Activated CD4-positive, alpha-beta T cell treated with anti-CD3 and anti-CD28 coated beads, Interleukin-2, amount 10 ng/mL, durations not matched to agents 7 days and 5 days (primary cell): ENCODE measurements around the gene ELMO2. TPM values are rescaled to one million over a fixed set of nuclear protein-coding genes. Genes with fewer than 3 reads are reported as not detected.

Experiments
- CTCF ChIA-PET: fragments of 350-600 bp; sonication (Branson Sonifier 250); formaldehyde crosslinking; loops from one replicate; lab custom pipeline; 2021; ENCODE audit warnings: antibody characterized with exemption; lab: Charles Lee
- POLR2A ChIA-PET: fragments of 350-600 bp; sonication (Branson Sonifier 250); formaldehyde crosslinking; loops from one replicate; lab custom pipeline; 2021; ENCODE audit warnings: antibody characterized with exemption; lab: Charles Lee
- DNase-seq: peaks from one replicate; pipeline ENCODE4 v3.0.0-alpha.2; 2020
- H3K27ac Mint-ChIP-seq: one replicate; pipeline ENCODE4 v1.8.0; 2021; ENCODE audit warnings: mild to moderate bottlenecking, moderate library complexity, mixed read lengths
- H3K27me3 Mint-ChIP-seq: one replicate; pipeline ENCODE4 v1.8.0; 2021; ENCODE audit warnings: mixed read lengths
- H3K36me3 Mint-ChIP-seq: one replicate; pipeline ENCODE4 v1.8.0; 2021; ENCODE audit warnings: low read depth, mixed read lengths
- H3K4me1 Mint-ChIP-seq: one replicate; pipeline ENCODE4 v1.8.0; 2021; ENCODE audit warnings: mixed read lengths
- H3K4me3 Mint-ChIP-seq: one replicate; pipeline ENCODE4 v1.8.0; 2021; ENCODE audit warnings: mild to moderate bottlenecking, moderate library complexity, mixed read lengths
- H3K9me3 Mint-ChIP-seq: one replicate; pipeline ENCODE4 v1.8.0; 2021; ENCODE audit warnings: mixed read lengths
- total RNA-seq, 2 experiments: library from RNA; stranded (reverse); gene quantifications; one replicate each; pipeline ENCODE4 v1.2.3, GENCODE V29; 2021

The ELMO2 gene
- total RNA-seq, 2 experiments from 2014 or later = 71.3 to 75.2 TPM

- Mint-ChIP-seq H3K36me3 (peaks cover 3% of the 10 kb centered on the region), H3K9me3 (no peaks in the 10 kb centered on the region), H3K27me3 (peaks cover 14% of the 10 kb centered on the region), H3K27ac (no peak overlapping the region), H3K4me3 (no peak overlapping the region), H3K4me1 (peaks cover 6% of the 10 kb centered on the region)
- POLR2A ChIA-PET = no interaction called here
- DNase-seq = no peak
- CTCF ChIA-PET = no interaction called here
Observed at GRCh38 chr20:46343975-46344357, 62.4 kb downstream of the ELMO2 start.

- H3K9me3 Mint-ChIP-seq = no peaks in the 10 kb centered on the region
- peaks cover 6% of the 10 kb centered on the region for H3K4me1 Mint-ChIP-seq
- CTCF ChIA-PET = interaction anchor here (0.9 kb wide), 1 partner anchor 37 kb away, joined by 3 read pairs; no protein-coding TSS in a partner anchor
- POLR2A ChIA-PET = no interaction called here
- DNase-seq = no peak
- peaks cover 3% of the 10 kb centered on the region for H3K36me3 Mint-ChIP-seq
- H3K27ac Mint-ChIP-seq = no peak overlapping the region
- H3K27me3 Mint-ChIP-seq = peaks cover 18% of the 10 kb centered on the region
- H3K4me3 Mint-ChIP-seq = no peak overlapping the region
Observed at GRCh38 chr20:46343348-46343974, 63.0 kb downstream of the ELMO2 start.

DNA sequence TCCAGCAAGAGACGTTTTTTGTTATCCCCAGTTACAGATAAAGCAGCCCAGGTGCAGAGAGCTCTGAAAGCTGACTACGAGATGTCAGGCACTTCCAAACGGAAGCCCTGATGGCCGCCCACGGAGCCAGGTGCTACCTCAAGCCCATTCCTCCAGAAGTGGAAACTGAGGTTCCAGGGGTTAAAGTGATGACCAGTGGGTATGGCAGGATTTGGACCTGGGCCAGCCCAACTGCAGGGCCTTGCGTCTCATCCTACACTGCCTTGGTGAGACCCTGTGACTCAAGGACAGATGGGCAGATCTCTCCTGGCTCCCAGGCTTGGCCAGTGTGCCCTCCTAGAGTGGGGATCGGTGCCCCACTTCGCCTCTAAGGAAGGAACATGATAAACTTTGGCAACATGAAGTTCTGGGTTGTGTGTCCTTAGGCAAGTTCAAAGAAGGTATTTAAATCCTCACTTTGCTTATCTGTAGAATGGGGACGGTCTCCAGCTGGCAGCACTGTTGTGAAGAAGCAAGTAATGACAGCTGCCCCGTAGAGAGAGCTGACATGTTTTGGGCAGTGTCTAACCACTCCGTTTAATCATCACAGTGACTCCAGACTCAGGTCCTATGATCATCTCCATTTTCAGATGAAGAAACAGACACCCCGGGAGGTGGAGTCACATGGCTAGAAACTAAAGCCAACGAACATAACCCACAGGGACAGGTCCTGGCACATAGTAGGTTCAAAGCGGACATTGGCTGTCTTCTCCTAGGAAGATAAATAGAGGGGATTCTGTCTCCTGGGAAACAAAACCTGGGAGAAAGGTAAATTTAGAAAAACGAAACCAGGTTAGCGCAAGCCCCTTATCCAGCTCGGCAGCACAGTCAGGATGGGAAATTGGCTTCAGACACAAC is 63.7 kb downstream of the ELMO2 start:
- no peak for DNase-seq
- Mint-ChIP-seq H3K4me1 (peaks cover 6% of the 10 kb centered on the region), H3K4me3 (no peak overlapping the region), H3K27me3 (peaks cover 18% of the 10 kb centered on the region), H3K27ac (no peak overlapping the region), H3K36me3 (peaks cover 3% of the 10 kb centered on the region), H3K9me3 (no peaks in the 10 kb centered on the region)
- POLR2A ChIA-PET = no interaction called here
- CTCF ChIA-PET = interaction anchor here (0.9 to 1.4 kb wide), 2 partner anchors 36 kb away, joined by 3 read pairs; no protein-coding TSS in a partner anchor

DNA sequence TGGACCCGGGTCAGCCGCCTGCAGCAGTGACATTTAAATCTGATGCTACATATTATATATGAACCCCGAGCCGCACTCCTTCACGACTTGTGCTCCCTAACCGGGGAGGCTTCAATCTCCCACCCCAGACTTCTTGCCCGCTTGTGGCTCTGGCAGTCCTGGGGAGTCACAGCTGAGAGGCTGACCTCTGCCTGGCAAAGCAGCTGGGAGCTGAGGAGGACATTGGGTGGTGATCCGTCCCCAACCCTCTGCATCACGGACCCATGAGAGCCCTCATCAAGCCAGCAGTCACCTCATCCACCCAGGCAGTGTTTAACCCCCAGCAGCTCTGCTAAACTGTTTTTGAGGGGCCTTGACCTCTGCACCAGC is 64.4 kb downstream of the ELMO2 start:
- H3K4me3 Mint-ChIP-seq = no peak overlapping the region
- CTCF ChIA-PET = interaction anchor here (1.4 kb wide), 1 partner anchor 35 kb away, joined by 3 read pairs; no protein-coding TSS in a partner anchor

DNA sequence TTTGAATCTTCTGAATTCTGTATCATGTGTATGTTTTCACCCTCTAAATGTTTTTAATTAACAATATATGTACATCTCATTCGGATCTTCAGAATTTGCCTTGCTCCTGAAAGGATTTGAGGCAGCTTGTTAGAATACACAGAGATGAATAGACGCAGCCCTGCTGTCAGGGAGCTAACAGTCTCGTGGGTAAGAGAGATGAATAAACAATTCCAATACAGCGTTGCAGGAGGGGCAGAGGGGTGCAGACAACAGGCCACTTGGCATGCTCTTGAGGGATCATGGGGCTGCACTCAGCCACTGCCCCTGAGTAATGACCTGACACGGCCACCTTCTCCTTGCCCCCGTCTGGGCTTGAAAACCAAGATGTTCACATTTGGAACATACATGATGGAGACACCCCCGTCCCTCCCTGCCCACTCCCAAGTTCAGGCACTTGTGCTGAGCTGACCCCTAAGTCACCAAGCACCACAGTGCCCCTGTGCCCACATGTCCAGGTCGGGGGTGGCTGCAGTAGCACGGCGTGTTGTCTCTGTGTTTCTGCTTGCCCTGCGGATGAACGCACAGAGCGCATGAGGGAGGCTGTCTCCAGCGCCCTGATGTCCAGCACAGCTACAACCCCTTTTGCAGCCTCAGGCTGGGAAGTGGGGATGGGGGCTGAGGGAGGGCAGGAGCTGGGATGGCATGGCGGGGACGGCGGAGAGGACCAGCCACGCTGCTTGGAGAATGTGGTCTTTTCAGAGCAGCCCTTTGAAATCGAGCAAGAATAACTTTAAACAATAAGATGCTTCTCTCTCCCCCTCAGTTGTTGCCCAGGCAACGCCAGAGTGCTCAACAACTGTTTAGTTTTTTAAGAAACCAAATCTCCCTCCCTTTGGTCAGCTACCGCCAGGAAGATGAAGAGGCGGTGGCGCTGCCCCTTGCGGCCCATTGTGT is 65.1 kb downstream of the ELMO2 start:
- Mint-ChIP-seq H3K36me3 (no peaks in the 10 kb centered on the region), H3K27me3 (peaks cover 18% of the 10 kb centered on the region), H3K27ac (no peak overlapping the region), H3K4me1 (peaks cover 5% of the 10 kb centered on the region), H3K9me3 (no peaks in the 10 kb centered on the region), H3K4me3 (no peak overlapping the region)
- DNase-seq = no peak
- ChIA-PET CTCF (interaction anchor here (1.4 kb wide), 1 partner anchor 35 kb away, joined by 3 read pairs; no protein-coding TSS in a partner anchor), POLR2A (no interaction called here)

More for the DNA sequence above, 64.4 kb downstream of the ELMO2 start:
- H3K9me3 Mint-ChIP-seq = no peaks in the 10 kb centered on the region
- POLR2A ChIA-PET = no interaction called here
- no peak overlapping the region for H3K27ac Mint-ChIP-seq
- H3K4me1 Mint-ChIP-seq = peaks cover 6% of the 10 kb centered on the region
- H3K36me3 Mint-ChIP-seq = peaks cover 3% of the 10 kb centered on the region
- no peak for DNase-seq
- H3K27me3 Mint-ChIP-seq = peaks cover 18% of the 10 kb centered on the region

- no peak for DNase-seq
- Mint-ChIP-seq H3K4me1 (peaks cover 3% of the 10 kb centered on the region), H3K27ac (no peak overlapping the region), H3K9me3 (no peaks in the 10 kb centered on the region), H3K27me3 (peaks cover 24% of the 10 kb centered on the region), H3K4me3 (no peak overlapping the region), H3K36me3 (no peaks in the 10 kb centered on the region)
- ChIA-PET POLR2A (no interaction called here), CTCF (no interaction called here)
Observed at GRCh38 chr20:46339037-46339436, 67.4 kb downstream of the ELMO2 start.

- peaks cover 17% of the 10 kb centered on the region for H3K27me3 Mint-ChIP-seq
- CTCF ChIA-PET = interaction anchor here (0.6 to 0.7 kb wide), 2 partner anchors 20 to 167 kb away, joined by 3 read pairs; no protein-coding TSS in a partner anchor
Observed at GRCh38 chr20:46336735-46337134, 69.7 kb downstream of the ELMO2 start.

DNA sequence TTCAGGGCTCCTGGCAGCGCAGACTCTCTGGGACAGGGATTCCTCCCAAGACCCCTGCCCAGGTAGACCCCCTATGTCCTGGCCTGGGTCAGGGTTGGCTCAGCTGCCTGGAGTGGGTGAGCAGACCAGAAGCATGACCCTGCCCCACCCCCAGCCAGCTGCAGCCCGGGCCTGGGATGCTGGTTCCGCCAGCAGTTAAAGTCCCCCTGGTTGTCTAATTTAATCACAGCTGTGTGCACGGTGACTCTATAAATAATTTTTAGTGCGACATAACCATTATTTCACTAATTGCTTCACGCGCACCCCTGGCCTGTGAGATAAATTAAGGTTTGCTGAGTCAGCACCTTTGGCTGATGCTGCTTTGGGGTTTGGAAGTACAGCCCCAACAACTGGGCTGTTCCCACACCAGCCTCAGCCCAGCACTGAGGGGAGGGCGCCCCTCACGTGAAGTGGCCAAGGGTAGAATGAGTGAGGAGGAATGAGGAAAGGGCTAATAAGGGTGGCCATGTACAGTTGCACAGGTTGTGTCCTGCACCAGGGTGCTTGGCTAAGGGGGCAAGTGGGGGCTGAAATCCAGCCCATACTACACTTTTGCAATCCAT is 72.0 kb downstream of the ELMO2 start:
- CTCF ChIA-PET = no interaction called here
- peaks cover 12% of the 10 kb centered on the region for H3K27me3 Mint-ChIP-seq

More at GRCh38 chr20:46336735-46337134, 69.7 kb downstream of the ELMO2 start:
- Mint-ChIP-seq H3K36me3 (no peaks in the 10 kb centered on the region), H3K4me3 (no peak overlapping the region), H3K27ac (no peak overlapping the region), H3K4me1 (no peaks in the 10 kb centered on the region), H3K9me3 (no peaks in the 10 kb centered on the region)
- POLR2A ChIA-PET = no interaction called here
- DNase-seq = no peak

GRCh38 chr20:46333161-46333991 is 73.0 kb downstream of the ELMO2 start:
- no peaks in the 10 kb centered on the region for H3K36me3 Mint-ChIP-seq
- no peaks in the 10 kb centered on the region for H3K4me1 Mint-ChIP-seq
- DNase-seq = no peak
- ChIA-PET CTCF (interaction anchor here (1.2 to 1.5 kb wide), 3 partner anchors 15 to 31 kb away, joined by 3 to 4 read pairs (median 3); no protein-coding TSS in a partner anchor), POLR2A (no interaction called here)
- H3K9me3 Mint-ChIP-seq = no peaks in the 10 kb centered on the region
- no peak overlapping the region for H3K27ac Mint-ChIP-seq
- no peak overlapping the region for H3K4me3 Mint-ChIP-seq
- peaks cover 6% of the 10 kb centered on the region for H3K27me3 Mint-ChIP-seq

More for the DNA sequence above, 72.0 kb downstream of the ELMO2 start:
- POLR2A ChIA-PET = no interaction called here
- no peak for DNase-seq
- Mint-ChIP-seq H3K9me3 (no peaks in the 10 kb centered on the region), H3K4me3 (no peak overlapping the region), H3K36me3 (no peaks in the 10 kb centered on the region), H3K27ac (no peak overlapping the region), H3K4me1 (no peaks in the 10 kb centered on the region)

DNA sequence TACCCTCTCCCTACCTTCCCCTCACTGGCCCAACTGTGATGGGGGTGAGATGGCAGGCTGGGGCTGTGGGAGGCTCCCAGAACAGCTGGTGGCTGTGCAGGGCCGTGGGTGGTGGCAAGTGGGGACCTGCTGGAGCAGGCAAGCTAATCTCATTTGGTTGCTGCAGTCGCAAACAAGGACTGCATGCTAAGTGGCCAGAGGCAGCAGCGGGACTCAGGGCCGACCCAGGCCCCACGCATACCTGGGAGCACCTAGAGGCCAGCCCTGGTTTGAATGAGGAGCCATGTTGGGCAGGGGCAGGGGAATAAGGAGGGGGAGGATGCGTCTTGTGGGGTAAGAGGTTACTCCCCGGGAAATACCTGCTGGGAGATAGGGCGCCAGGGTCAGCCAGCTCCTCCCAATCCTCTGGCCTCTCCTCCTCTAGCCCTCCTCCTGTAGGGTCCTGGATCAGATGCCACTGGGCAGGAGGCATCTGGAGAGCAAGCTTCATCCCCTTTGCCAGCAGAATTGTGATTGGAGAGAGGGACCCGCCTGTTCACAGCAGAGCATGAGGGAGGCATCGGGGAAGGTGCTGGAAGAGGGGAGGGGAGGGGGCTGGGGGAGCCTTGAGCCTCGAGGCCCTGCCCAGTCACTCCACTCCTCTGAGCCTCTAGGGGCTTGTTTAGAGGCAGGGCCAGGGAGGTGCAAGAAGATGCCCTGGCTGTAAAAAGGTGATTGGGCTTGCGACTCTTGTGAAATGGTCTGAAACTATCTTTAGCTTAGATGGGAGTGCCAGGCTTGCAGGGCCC is 73.8 kb downstream of the ELMO2 start:
- POLR2A ChIA-PET = no interaction called here
- H3K27ac Mint-ChIP-seq = no peak overlapping the region

More for the DNA sequence above, 73.8 kb downstream of the ELMO2 start:
- H3K4me1 Mint-ChIP-seq = no peaks in the 10 kb centered on the region
- no peaks in the 10 kb centered on the region for H3K9me3 Mint-ChIP-seq
- H3K27me3 Mint-ChIP-seq = peaks cover 6% of the 10 kb centered on the region
- no peak overlapping the region for H3K4me3 Mint-ChIP-seq
- CTCF ChIA-PET = interaction anchor here (0.7 to 1.5 kb wide), 4 partner anchors 16 to 201 kb away, joined by 3 to 4 read pairs (median 3); no protein-coding TSS in a partner anchor
- no peaks in the 10 kb centered on the region for H3K36me3 Mint-ChIP-seq
- DNase-seq = no peak
